Uterus (tissue), 2 donors: ENCODE results near the gene PPP2R2D.

ENCODE experiments used
- CTCF ChIP-seq, 4 experiments: fragments of 200-600 bp in 2 of 4; fragments of 450-650 bp in 2 of 4; sonication (generic) in 2 of 4; IDR thresholded peaks; one replicate each; pipeline ENCODE4 v1.5.1; 2016 to 2019; ENCODE audit warnings: antibody characterized with exemption in 4 of 4, mild to moderate bottlenecking in 2 of 4, moderate library complexity in 1 of 4
- POLR2A ChIP-seq, 2 donors: fragments of 450-650 bp; IDR thresholded peaks; one replicate each; pipeline ENCODE4 v1.6.1; 2016; ENCODE audit warnings: antibody characterized with exemption in 2 of 2, mild to moderate bottlenecking in 1 of 2, moderate library complexity in 1 of 2

GRCh38 chr10:131979821-131980270 is 79.0 kb downstream of the PPP2R2D start:
- TF ChIP-seq CTCF (IDR thresholded peaks at IDR 0.05) = no peak
- TF ChIP-seq POLR2A (IDR thresholded peaks at IDR 0.05) = no peak
